Common myeloid progenitor, CD34-positive (primary cell): ENCODE results near the gene PPP2R5E.

Source experiments
- CTCF ChIA-PET: fragments of 350-600 bp; sonication (Branson Sonifier 250); formaldehyde crosslinking; loops from one replicate; lab custom pipeline; 2021; ENCODE audit warnings: antibody characterized with exemption; lab: Charles Lee
- POLR2A ChIA-PET: fragments of 350-600 bp; sonication (Branson Sonifier 250); formaldehyde crosslinking; loops from one replicate; lab custom pipeline; 2021; ENCODE audit warnings: antibody characterized with exemption; lab: Charles Lee
- DNase-seq, 3 donors: peaks; one replicate each; pipeline versions ENCODE4 v3.0.0 to v3.0.0-alpha.2; 2013
- H3K27ac ChIP-seq, 2 experiments: 1 replicate in 1 of 2; 2 replicates in 1 of 2; pipeline ENCODE4 v1.7.0; 2013; ENCODE audit warnings: inconsistent platforms in 2 of 2, low read length in 2 of 2, mild to moderate bottlenecking in 2 of 2, low read depth in 1 of 2, moderate library complexity in 1 of 2; ENCODE audit not compliant: severe bottlenecking in 2 of 2, insufficient read depth in 1 of 2, poor library complexity in 1 of 2
- H3K27me3 ChIP-seq, 5 experiments: replicated peaks in 2 of 5; 1 replicate in 3 of 5; 2 replicates in 2 of 5; pipeline versions ENCODE4 v1.6.1 to v1.7.0; 2013; ENCODE audit warnings: low read length in 4 of 5, mild to moderate bottlenecking in 2 of 5, moderate library complexity in 2 of 5, inconsistent platforms in 1 of 5; ENCODE audit not compliant: insufficient read depth in 5 of 5, control insufficient read depth in 4 of 5
- H3K36me3 ChIP-seq, 4 experiments: 1 replicate in 2 of 4; 2 replicates in 2 of 4; pipeline versions ENCODE4 v1.6.1 to v1.7.0; 2013; ENCODE audit warnings: low read length in 3 of 4, control low read depth in 1 of 4, mild to moderate bottlenecking in 1 of 4; ENCODE audit not compliant: control insufficient read depth in 4 of 4, insufficient read depth in 4 of 4
- H3K4me1 ChIP-seq, 4 experiments: 1 replicate in 3 of 4; 2 replicates in 1 of 4; pipeline versions ENCODE4 v1.6.1 to v1.7.1; 2013; ENCODE audit warnings: low read length in 3 of 4, mild to moderate bottlenecking in 3 of 4, control low read depth in 1 of 4, inconsistent platforms in 1 of 4, moderate library complexity in 1 of 4; ENCODE audit not compliant: control insufficient read depth in 4 of 4, insufficient read depth in 4 of 4; ENCODE audit errors: control extremely low read depth in 1 of 4
- H3K4me3 ChIP-seq, 7 experiments: 1 replicate in 4 of 7; 2 replicates in 3 of 7; pipeline versions ENCODE4 v1.5.1 to v1.7.0; 2013; ENCODE audit warnings: mild to moderate bottlenecking in 7 of 7, low read length in 6 of 7, moderate library complexity in 6 of 7, inconsistent platforms in 2 of 7, low read depth in 2 of 7, control low read depth in 1 of 7; ENCODE audit not compliant: insufficient read depth in 4 of 7, control insufficient read depth in 1 of 7; ENCODE audit errors: extremely low read depth in 1 of 7
- H3K9me3 ChIP-seq, 5 experiments: 1 replicate in 4 of 5; 2 replicates in 1 of 5; pipeline versions ENCODE4 v1.6.1 to v1.7.1; 2013; ENCODE audit warnings: low read length in 4 of 5, mild to moderate bottlenecking in 2 of 5, inconsistent platforms in 1 of 5, low read depth in 1 of 5, moderate library complexity in 1 of 5; ENCODE audit not compliant: control insufficient read depth in 4 of 5, insufficient read depth in 2 of 5; ENCODE audit errors: control extremely low read depth in 1 of 5
- WGBS: methylation state at CpG from one replicate; pipeline ENCODE4 v1.1.5; 2013; ENCODE audit not compliant: insufficient coverage; 5-methylcytosine and 5-hydroxymethylcytosine counted together

PPP2R5E gene

GRCh38 chr14:63474844-63475243, 68.3 kb downstream of the PPP2R5E start:
- 100% methylated on average over 1 of the region's 3 CpGs for WGBS
- ChIA-PET POLR2A (no interaction called here), CTCF (interaction anchor here (1.2 kb wide), 1 partner anchor 81 kb away, joined by 3 read pairs; no protein-coding TSS in a partner anchor)

GRCh38 chr14:63474111-63474510, 69.1 kb downstream of the PPP2R5E start:
- peaks cover 20 to 51% (median 34%) of the 10 kb centered on the region in 4 experiments for H3K4me1 ChIP-seq
- no peak overlapping the region for H3K4me3 ChIP-seq
- DNase-seq, result no peak
- no peaks in the 10 kb centered on the region for H3K9me3 ChIP-seq
- ChIA-PET CTCF (interaction anchor here (1.2 kb wide), 1 partner anchor 80 kb away, joined by 3 read pairs; no protein-coding TSS in a partner anchor), POLR2A (no interaction called here)
- H3K27ac ChIP-seq, result no peak overlapping the region
- WGBS, result 100% methylated on average over 1 of the region's 3 CpGs
- H3K27me3 ChIP-seq, result no peaks in the 10 kb centered on the region
- H3K36me3 ChIP-seq, result no peaks in the 10 kb centered on the region

More at GRCh38 chr14:63474844-63475243, 68.3 kb downstream of the PPP2R5E start:
- Histone ChIP-seq H3K36me3 (no peaks in the 10 kb centered on the region), H3K27ac (no peak overlapping the region), H3K4me3 (no peak overlapping the region), H3K4me1 (peaks cover 20 to 51% (median 34%) of the 10 kb centered on the region in 4 experiments), H3K9me3 (no peaks in the 10 kb centered on the region), H3K27me3 (no peaks in the 10 kb centered on the region)
- no peak for DNase-seq

- Histone ChIP-seq H3K27ac (no peak overlapping the region), H3K27me3 (no peaks in the 10 kb centered on the region), H3K4me1 (peaks cover 20 to 51% (median 31%) of the 10 kb centered on the region in 4 experiments), H3K4me3 (peak overlapping the region in 1 of 7 experiments; percentile 16), H3K36me3 (no peaks in the 10 kb centered on the region), H3K9me3 (no peaks in the 10 kb centered on the region)
- ChIA-PET POLR2A (interaction anchor here (0.6 kb wide), 1 partner anchor 1424 kb away, joined by 3 read pairs; no protein-coding TSS in a partner anchor), CTCF (no interaction called here)
- WGBS, result 47% methylated on average over 4 of the region's 7 CpGs
- DNase-seq, result peak in 1 of 3 donors; percentile 33
Observed at GRCh38 chr14:63472986-63473788, 70.0 kb downstream of the PPP2R5E start.

GRCh38 chr14:63470962-63471793, 72.0 kb downstream of the PPP2R5E start:
- DNase-seq, result peak; percentile 14 to 67 (median 58)
- H3K4me1 ChIP-seq, result peaks cover 20 to 41% (median 22%) of the 10 kb centered on the region in 4 experiments
- no peak overlapping the region for H3K27ac ChIP-seq
- ChIA-PET POLR2A (no interaction called here), CTCF (no interaction called here)
- no CpG with 5 or more reads among the region's 3 CpGs for WGBS
- no peaks in the 10 kb centered on the region for H3K36me3 ChIP-seq
- no peak overlapping the region for H3K4me3 ChIP-seq
- no peaks in the 10 kb centered on the region for H3K27me3 ChIP-seq
- H3K9me3 ChIP-seq, result no peaks in the 10 kb centered on the region

- ChIA-PET POLR2A (no interaction called here), CTCF (no interaction called here)
- Histone ChIP-seq H3K36me3 (no peaks in the 10 kb centered on the region), H3K4me1 (peaks cover 11 to 23% (median 12%) of the 10 kb centered on the region in 4 experiments), H3K27me3 (no peaks in the 10 kb centered on the region), H3K9me3 (no peaks in the 10 kb centered on the region), H3K27ac (no peak overlapping the region), H3K4me3 (no peak overlapping the region)
- 94% methylated on average over 1 of the region's 1 CpG for WGBS
- DNase-seq, result no peak
Observed at GRCh38 chr14:63468294-63468693, 74.9 kb downstream of the PPP2R5E start.

GRCh38 chr14:63467440-63468072, 75.6 kb downstream of the PPP2R5E start:
- POLR2A ChIA-PET, result no interaction called here
- Histone ChIP-seq H3K36me3 (no peaks in the 10 kb centered on the region), H3K4me1 (peaks cover 4 to 16% (median 6%) of the 10 kb centered on the region in 4 experiments), H3K27ac (no peak overlapping the region), H3K27me3 (no peaks in the 10 kb centered on the region), H3K4me3 (no peak overlapping the region), H3K9me3 (no peaks in the 10 kb centered on the region)
- no peak for DNase-seq
- CTCF ChIA-PET, result interaction anchor here (0.6 kb wide), 1 partner anchor 16 kb away, joined by 3 read pairs; no protein-coding TSS in a partner anchor
- 93% methylated on average over 2 of the region's 4 CpGs for WGBS
